GM03348 (cell line): ENCODE data around the gene NCAPD3.
"Not testable (repeated sequence)": the region's sequence is repeated elsewhere in the genome, so short reads cannot be mapped to it uniquely, and the experiment has no call there.

Experiments used
- DNase-seq: peaks from one replicate; pipeline ENCODE4 v3.0.0; 2012; ENCODE audit warnings: low spot score

The NCAPD3 gene

GRCh38 chr11:134223836-134224709, at the start of gene NCAPD3, which contains the start of gene VPS26B:
TSS of gene NCAPD3 (minus strand) at chr11:134223967. CDS start at chr11:134223926, 41 bp downstream.
TSS of gene VPS26B (plus strand) at chr11:134224671. CDS start at chr11:134225123, 452 bp downstream.
- DNase-seq: peak; percentile 100

- no peak for DNase-seq
Observed at GRCh38 chr11:134273317-134273712, 49.5 kb upstream of the NCAPD3 start.

GRCh38 chr11:134272381-134273316, 48.9 kb upstream of the NCAPD3 start:
- DNase-seq: no peak

- DNase-seq: no peak
Observed at GRCh38 chr11:134271978-134272377, 48.2 kb upstream of the NCAPD3 start.

GRCh38 chr11:134270250-134270714, 46.5 kb upstream of the NCAPD3 start:
- DNase-seq: no peak

- DNase-seq: no peak
Observed at GRCh38 chr11:134267966-134268365, 44.2 kb upstream of the NCAPD3 start.

GRCh38 chr11:134267461-134267860, 43.7 kb upstream of the NCAPD3 start:
- DNase-seq: no peak

- DNase-seq: peak; percentile 89
Observed at GRCh38 chr11:134266841-134267251, 43.1 kb upstream of the NCAPD3 start.

- no peak for DNase-seq
Observed at GRCh38 chr11:134266440-134266839, 42.7 kb upstream of the NCAPD3 start.

GRCh38 chr11:134264966-134265764, 41.4 kb upstream of the NCAPD3 start:
- no peak for DNase-seq

GRCh38 chr11:134261626-134262488, 38.1 kb upstream of the NCAPD3 start:
- DNase-seq: peak; percentile 52

- no peak for DNase-seq
Observed at GRCh38 chr11:134260983-134261382, 37.2 kb upstream of the NCAPD3 start.

GRCh38 chr11:134260503-134260902, 36.7 kb upstream of the NCAPD3 start:
- no peak for DNase-seq

GRCh38 chr11:134258577-134258976, 34.8 kb upstream of the NCAPD3 start:
- DNase-seq: no peak

- DNase-seq: no peak
Observed at GRCh38 chr11:134257101-134257500, 33.3 kb upstream of the NCAPD3 start.

- not testable (repeated sequence) for DNase-seq
Observed at GRCh38 chr11:134255184-134255561, 31.4 kb upstream of the NCAPD3 start.

- DNase-seq: no peak
Observed at GRCh38 chr11:134254433-134255183, 30.8 kb upstream of the NCAPD3 start.

- DNase-seq: peak; percentile 98
Observed at GRCh38 chr11:134253188-134253993, 29.6 kb upstream of the NCAPD3 start, which contains the start of the genes ACAD8 and THYN1. TSS of gene ACAD8 (plus strand) at chr11:134253568. CDS start at chr11:134253601, 33 bp downstream. TSS of gene THYN1 (minus strand) at chr11:134253352. CDS start at chr11:134252882, 470 bp downstream.
